Cerebellar cortex (tissue), 1 donor: ENCODE data around the gene SGK1.
"Not testable (repeated sequence)": the region's sequence is repeated elsewhere in the genome, so short reads cannot be mapped to it uniquely, and the experiment has no call there.

Experiments
- DNase-seq: peaks from one replicate; pipeline ENCODE4 v3.0.0-alpha.2; 2015; ENCODE audit warnings: low spot score

The SGK1 gene

DNA sequence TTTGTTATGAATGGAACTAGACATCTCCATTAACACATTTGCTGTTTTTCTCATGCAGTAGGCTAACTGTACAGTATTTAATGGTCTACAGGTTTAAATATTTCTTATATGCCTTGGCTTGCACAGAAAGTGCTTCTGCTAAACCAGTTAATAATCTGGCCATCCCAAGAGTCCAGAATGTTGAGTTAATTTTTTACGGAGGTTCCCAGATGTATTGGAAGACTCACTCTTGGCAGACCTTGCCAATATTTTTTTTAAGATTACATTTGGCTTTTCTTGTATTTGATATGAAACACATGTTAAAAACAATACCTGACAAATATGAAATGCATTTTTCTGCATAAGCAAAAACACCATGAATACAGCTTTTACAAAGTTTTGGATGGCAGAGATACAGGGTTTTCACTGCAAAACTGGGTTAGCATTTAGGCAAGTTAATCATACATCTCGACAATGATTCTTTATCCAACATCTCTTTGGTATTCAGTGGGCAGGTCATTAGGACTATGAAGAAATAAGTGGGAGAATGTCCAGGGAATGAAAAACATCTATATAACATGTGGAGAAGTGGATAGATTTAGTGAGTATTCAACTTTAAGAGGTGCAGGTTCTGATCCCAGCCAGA is 94.0 kb downstream of the SGK1 start:
- no peak for DNase-seq

- no peak for DNase-seq
These were observed 96.7 kb downstream of the SGK1 start for GRCh38 chr6:134221250-134221649.

GRCh38 chr6:134217798-134218140 is 100.1 kb downstream of the SGK1 start:
- DNase-seq, result no peak

GRCh38 chr6:134217105-134217797 is 100.7 kb downstream of the SGK1 start:
- no peak for DNase-seq

GRCh38 chr6:134216301-134217010 is 101.5 kb downstream of the SGK1 start:
- DNase-seq, result no peak

- not testable (repeated sequence) for DNase-seq
These were observed 104.5 kb downstream of the SGK1 start for GRCh38 chr6:134213410-134213809.

- DNase-seq, result peak; percentile 96
These were observed 106.6 kb downstream of the SGK1 start for GRCh38 chr6:134211297-134211696.

DNA sequence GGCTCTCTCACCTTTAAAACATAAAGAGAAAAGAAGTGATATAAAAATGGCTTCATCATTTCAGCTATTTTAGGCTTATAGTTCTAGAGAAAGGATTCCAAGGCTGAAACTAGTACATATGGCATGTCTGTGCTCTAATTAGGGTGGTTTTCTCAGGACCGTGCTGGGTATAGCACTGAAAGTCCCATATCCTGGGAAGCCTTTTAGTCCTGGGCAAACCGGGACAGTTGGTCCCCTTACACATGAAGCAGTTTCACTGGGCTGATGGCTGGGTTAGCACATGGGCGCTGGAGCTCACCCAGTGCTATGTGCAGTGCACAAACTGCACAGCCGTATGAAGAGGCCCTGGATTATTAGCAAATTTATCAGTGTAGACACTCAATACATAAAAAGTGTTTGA is 110.5 kb downstream of the SGK1 start:
- DNase-seq, result peak; percentile 64

GRCh38 chr6:134205366-134205765 is 112.5 kb downstream of the SGK1 start:
- DNase-seq, result peak; percentile 21

GRCh38 chr6:134204759-134205158 is 113.2 kb downstream of the SGK1 start:
- DNase-seq, result not testable (repeated sequence)

DNA sequence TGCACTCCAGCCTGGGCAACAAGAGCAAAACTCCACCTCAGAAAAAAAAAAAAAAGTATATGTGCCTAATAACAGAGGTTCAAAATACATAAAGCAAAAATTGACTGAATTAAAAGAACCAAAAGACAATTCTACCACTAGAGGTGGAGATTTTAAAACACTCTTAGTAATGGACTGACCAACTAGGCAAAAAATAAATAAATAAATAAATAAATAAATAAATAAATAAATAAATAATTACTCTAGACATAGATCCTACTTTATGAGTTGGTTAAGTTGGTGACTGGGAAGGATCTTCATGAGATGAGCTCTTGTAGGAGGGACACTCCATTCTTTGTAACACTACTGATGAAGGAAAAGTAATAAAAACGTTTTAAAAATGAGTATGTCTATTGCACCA is 113.9 kb downstream of the SGK1 start:
- DNase-seq, result no peak

DNA sequence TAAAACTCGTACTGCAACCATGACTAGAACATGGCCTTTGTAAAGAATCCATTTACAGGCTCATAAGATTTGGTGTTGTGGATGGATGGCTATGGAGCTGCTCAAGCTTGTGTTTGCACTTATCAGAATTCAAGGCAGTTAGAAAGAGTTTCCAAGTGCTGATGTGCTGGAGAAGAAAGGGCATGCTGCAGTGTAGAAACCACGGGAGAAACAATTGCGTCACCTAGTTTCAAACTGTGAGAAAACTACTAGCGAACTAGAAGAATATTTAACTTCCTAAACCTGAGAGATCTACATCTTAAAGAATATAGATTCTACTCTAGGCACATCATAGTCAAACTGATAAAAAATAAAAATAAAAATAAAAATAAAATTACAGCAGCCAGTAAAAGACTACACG is 116.2 kb downstream of the SGK1 start:
- DNase-seq, result no peak

DNA sequence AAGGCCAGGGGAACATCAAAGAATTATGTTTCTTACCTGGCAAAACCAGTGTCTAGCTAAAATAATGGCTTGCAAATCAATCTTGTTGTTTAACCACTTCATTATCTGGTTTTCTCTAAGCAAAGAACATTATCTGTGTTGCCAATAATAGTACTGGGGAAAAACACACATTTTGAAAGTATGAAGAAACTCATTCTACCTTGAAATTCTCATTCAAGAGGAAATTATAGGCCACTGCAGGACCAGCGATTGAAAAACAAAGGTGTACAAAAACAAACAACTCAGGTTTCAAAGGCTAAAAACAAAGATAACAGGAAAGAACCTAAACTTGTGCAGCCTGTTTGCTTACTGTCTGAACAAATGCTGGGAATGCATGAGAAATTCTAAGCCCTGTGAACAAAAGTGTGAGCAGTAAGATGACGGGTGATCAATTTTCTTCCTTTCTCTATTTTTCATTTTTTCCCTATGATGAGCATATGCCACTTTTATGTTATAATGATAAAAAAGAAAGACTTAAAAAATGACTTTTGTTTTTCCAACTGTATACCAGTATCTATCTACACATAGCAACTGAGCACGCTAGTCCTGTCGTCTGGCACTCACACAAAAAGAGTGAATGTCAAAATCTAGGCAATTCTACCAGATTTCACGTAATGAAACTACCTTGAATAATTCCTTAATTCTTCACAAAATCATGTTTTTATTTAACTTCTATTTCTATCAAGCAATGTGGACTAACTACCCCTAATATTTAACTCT is 117.9 kb downstream of the SGK1 start:
- DNase-seq, result no peak

GRCh38 chr6:134198093-134198492 is 119.8 kb downstream of the SGK1 start:
- no peak for DNase-seq

DNA sequence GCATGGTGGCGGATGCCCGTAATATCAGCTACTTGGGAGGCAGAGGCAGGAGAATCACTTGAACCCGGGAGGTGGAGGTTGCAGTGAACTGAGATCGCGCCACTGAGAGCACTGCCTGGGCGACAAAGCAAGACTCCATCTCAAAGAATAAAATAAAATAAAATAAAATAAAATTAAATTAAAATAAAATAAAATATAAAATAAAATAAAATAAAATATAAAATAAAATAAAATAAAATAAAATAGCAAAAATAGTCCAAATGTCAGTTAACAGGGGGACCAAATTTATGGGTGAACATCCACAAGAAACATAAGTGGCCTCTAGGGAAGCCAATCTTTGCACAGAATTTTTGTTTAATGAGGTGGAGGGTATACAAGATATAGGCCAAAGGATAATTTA is 120.2 kb downstream of the SGK1 start:
- DNase-seq, result not testable (repeated sequence)

DNA sequence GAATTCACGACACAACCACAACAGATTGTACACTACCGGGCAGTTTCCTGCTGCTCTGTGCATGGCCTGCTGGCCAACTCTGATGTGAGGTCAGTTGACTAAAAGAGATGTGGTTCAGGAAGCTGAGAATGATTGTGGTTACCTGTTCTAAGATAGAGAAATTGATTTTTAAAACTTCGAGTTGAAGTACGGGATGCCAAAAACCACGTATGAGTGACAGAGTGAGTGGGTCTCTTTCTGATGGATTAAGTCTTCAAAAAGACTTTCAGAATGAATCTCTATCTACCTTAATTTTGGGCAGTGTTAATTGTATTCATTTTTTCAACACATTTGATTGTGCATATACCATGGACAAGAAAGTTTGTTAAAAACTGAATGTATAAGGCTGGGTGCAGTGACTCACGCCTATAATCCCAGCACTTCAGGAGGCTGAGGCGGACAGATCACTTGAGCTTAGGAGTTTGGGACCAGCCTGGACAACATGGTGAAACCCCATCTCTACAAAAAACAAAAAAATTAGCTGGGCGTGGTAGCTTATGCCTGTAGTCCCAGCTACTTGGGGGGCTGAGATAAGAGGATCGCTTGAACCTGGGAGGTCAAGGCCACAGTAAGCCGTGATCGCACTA is 121.2 kb downstream of the SGK1 start:
- peak; percentile 50 for DNase-seq

DNA sequence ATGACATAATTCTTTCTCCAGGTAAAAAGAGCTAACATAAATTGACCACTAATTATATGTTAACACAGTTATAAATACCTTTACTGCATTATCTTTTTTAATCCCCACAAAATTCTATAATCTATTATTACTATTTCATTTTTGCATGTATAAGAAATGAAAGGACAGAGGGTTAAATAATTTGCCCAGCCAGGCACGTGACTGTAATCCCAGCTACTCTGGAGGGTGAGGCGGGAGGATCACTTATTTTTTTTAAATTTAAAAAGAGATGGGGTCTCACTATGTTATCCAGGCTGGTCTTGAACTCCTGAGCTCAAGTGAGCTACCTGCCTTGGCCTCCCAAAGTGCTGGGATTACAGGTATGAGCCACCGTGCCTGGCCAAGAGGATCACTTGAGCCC is 121.9 kb downstream of the SGK1 start:
- DNase-seq, result no peak

DNA sequence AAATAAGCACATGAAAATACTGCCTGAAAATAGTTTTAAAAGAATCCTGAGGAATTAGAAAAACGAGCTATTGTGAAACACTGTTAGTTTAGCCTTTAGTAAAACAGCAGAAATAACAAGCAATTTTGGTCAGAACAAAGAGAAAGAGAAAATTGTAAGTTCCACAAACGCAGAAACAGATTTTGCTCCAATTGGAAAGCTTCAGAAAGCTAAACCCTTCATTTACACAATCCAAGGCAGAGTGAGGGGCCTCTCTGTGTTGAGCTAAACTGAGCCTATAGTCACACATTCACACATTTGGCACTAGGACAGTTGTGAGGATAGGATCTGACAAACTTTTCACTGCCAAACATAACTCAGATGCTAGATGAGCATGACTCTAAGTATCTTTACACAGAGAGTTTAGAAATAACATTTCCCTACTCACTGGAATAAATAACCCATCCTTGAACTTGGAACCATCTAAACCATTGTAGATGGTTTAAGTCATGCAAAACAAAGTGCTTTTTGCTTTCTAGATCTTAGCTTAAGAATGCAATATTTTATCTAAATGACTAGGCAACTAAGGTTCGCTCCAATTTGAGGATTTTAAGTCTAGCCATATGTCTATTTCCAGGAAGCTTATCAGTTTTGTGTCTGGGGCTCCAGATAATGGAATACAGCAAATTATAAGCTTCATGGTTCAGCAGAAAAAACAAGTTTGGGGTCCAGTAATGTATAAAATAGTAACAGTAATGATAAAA is 122.6 kb downstream of the SGK1 start:
- no peak for DNase-seq

- DNase-seq, result no peak
These were observed 124.1 kb downstream of the SGK1 start for GRCh38 chr6:134193536-134194498.

GRCh38 chr6:134192609-134193008 is 125.3 kb downstream of the SGK1 start:
- not testable (repeated sequence) for DNase-seq
